Adipocyte (in vitro differentiated cells): Measurements from ENCODE around the gene GALK2.
A peak's percentile ranks its signal among the peaks of the same experiment; 100 is the strongest.
"Not testable (repeated sequence)": the region's sequence is repeated elsewhere in the genome, so short reads cannot be mapped to it uniquely, and the experiment has no call there.

ENCODE experiments used
- DNase-seq: peaks from one replicate; pipeline ENCODE4 v3.0.0-alpha.2; 2015; ENCODE audit warnings: low read depth
- H3K27me3 ChIP-seq: replicated peaks from 2 replicates; pipeline ENCODE4 v1.7.0; 2013; ENCODE audit warnings: mild to moderate bottlenecking, low read length, moderate library complexity; ENCODE audit not compliant: control insufficient read depth, insufficient read depth
- H3K36me3 ChIP-seq: 2 replicates; pipeline ENCODE4 v1.7.0; 2013; ENCODE audit warnings: low read length, mild to moderate bottlenecking, moderate library complexity; ENCODE audit not compliant: control insufficient read depth, insufficient read depth, severe bottlenecking
- H3K4me1 ChIP-seq: 2 replicates; pipeline ENCODE4 v1.7.0; 2013; ENCODE audit warnings: mild to moderate bottlenecking, low read length, moderate library complexity; ENCODE audit not compliant: control insufficient read depth, insufficient read depth
- H3K4me3 ChIP-seq: 2 replicates; pipeline ENCODE4 v1.7.0; 2013; ENCODE audit warnings: mild to moderate bottlenecking, low read length, moderate library complexity
- H3K9ac ChIP-seq: 2 replicates; pipeline ENCODE4 v1.7.0; 2013; ENCODE audit warnings: mild to moderate bottlenecking, low read length, moderate library complexity
- H3K9me3 ChIP-seq: 2 replicates; pipeline ENCODE4 v1.7.0; 2013; ENCODE audit warnings: mild to moderate bottlenecking, low read length, moderate library complexity; ENCODE audit not compliant: control insufficient read depth

The GALK2 gene

DNA sequence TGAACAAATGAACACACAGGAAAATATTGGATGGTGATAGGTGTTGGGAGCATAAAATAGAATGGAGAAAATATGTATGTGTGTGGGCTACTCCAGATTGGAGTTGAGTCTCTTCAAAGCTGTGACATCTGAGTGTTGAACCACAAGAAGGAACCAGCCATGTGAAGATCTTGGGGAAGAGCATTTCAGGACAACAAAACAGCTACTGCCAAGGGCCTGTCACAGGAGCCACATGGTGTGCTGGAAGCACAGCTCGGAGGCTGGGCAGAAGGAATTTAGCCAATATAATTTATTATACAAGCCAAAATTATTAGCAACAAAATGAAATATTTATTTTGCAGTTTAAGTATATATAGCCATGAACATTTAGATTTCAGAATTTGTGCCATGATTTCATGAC lies 144.7 kb downstream of the GALK2 start:
- no peak overlapping the region for H3K9ac ChIP-seq
- H3K9me3 ChIP-seq, result no peaks in the 10 kb centered on the region
- no peak for DNase-seq
- no peak overlapping the region for H3K4me3 ChIP-seq
- no peaks in the 10 kb centered on the region for H3K27me3 ChIP-seq
- peaks cover 9% of the 10 kb centered on the region for H3K36me3 ChIP-seq
- peaks cover 21% of the 10 kb centered on the region for H3K4me1 ChIP-seq

GRCh38 chr15:49315391-49315823 lies 145.4 kb downstream of the GALK2 start:
- Histone ChIP-seq H3K36me3 (peaks cover 9% of the 10 kb centered on the region), H3K9me3 (no peaks in the 10 kb centered on the region), H3K4me3 (no peak overlapping the region), H3K27me3 (no peaks in the 10 kb centered on the region), H3K9ac (no peak overlapping the region), H3K4me1 (peaks cover 27% of the 10 kb centered on the region)
- DNase-seq, result no peak

DNA sequence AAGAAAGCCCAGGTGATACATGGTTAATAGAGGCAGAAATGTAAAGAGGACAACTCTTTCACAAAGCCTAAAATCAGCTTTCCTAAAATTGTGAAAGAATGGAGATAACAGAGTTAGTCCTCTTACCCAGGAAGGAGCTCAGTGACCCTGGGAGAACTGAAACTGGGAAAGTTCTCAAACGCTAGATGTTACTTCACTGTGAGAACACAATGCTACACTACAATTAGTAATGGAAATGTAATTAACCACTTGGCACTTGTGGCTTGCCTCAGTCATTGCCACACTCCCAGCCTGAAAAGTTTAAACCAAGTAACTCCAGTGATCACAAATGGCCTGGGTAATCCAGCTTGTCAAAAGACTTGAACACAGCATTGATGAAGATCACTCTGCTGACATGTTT lies 150.3 kb downstream of the GALK2 start:
- Histone ChIP-seq H3K36me3 (peaks cover 16% of the 10 kb centered on the region), H3K9ac (no peak overlapping the region), H3K9me3 (no peaks in the 10 kb centered on the region), H3K4me3 (no peak overlapping the region), H3K4me1 (peaks cover 10% of the 10 kb centered on the region), H3K27me3 (no peaks in the 10 kb centered on the region)
- no peak for DNase-seq

- Histone ChIP-seq H3K9me3 (no peaks in the 10 kb centered on the region), H3K4me1 (peaks cover 6% of the 10 kb centered on the region), H3K9ac (no peak overlapping the region), H3K36me3 (peaks cover 16% of the 10 kb centered on the region), H3K27me3 (no peaks in the 10 kb centered on the region), H3K4me3 (no peak overlapping the region)
- DNase-seq, result no peak
Observed at GRCh38 chr15:49323207-49323606, 153.2 kb downstream of the GALK2 start.

- Histone ChIP-seq H3K36me3 (peaks cover 6% of the 10 kb centered on the region), H3K9ac (no peak overlapping the region), H3K4me3 (no peak overlapping the region), H3K9me3 (no peaks in the 10 kb centered on the region), H3K4me1 (no peaks in the 10 kb centered on the region), H3K27me3 (no peaks in the 10 kb centered on the region)
- no peak for DNase-seq
Observed at GRCh38 chr15:49327927-49328326, 157.9 kb downstream of the GALK2 start.

DNA sequence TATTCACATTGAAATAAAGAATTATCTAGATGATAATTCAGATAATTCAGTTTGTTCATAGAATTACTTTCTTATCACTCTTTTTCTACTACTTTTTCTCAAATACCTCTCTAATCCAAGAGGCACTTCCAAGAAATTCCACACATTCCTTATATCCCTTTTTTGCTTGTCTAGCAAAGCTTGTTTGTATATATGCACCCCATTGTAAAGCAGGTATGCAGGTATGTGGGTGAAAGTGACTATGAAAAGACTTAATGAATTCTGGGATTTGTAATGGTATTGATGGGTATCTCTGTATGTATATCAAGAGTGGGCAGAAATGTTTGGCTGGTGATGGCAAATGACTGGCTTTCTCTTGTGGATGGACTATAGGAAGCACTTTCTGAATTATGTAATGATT lies 158.9 kb downstream of the GALK2 start:
- Histone ChIP-seq H3K9me3 (no peaks in the 10 kb centered on the region), H3K4me3 (no peak overlapping the region), H3K36me3 (peaks cover 6% of the 10 kb centered on the region), H3K9ac (no peak overlapping the region), H3K4me1 (no peaks in the 10 kb centered on the region), H3K27me3 (no peaks in the 10 kb centered on the region)
- no peak for DNase-seq

DNA sequence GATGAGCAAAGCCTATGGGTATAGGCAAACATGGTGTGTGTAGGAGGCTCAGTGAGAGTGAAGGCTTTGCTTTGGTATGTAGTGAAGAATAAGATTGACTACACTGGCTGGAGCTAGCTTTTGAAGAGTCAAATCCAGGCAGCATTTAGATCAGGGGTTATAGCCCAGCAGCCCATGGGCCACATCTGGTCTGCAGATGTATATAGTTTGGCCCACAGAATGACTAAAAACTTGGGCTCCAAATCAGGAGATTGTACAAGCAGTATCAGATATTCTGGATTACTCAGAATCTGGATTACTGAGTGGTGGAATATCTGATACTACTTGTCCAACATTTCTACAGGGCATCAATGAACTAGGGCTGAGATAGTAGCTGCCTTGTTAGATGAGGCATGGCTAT lies 160.1 kb downstream of the GALK2 start:
- Histone ChIP-seq H3K4me1 (no peaks in the 10 kb centered on the region), H3K9ac (no peak overlapping the region), H3K27me3 (no peaks in the 10 kb centered on the region), H3K9me3 (no peaks in the 10 kb centered on the region), H3K36me3 (peaks cover 6% of the 10 kb centered on the region), H3K4me3 (no peak overlapping the region)
- no peak for DNase-seq

DNA sequence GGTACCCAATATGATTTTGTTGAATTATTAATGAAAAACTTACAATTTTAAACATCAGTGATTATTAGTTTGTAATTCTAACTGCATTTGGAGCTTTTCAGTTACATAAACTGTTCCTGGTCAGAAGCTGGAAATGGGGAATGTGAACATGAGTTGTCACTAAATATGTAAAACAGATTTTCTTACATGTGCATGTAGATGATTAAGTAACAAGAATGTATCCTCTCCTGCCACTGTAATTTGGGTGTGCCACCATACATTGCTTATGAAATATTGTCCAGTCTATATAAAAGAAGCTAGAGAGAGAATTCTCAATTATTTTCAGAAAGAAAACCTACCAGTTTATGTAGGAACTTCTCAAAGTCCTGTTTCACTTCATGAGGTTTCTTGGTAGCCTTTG lies 161.4 kb downstream of the GALK2 start:
- Histone ChIP-seq H3K9me3 (no peaks in the 10 kb centered on the region), H3K27me3 (no peaks in the 10 kb centered on the region), H3K4me1 (peaks cover 5% of the 10 kb centered on the region), H3K4me3 (no peak overlapping the region), H3K9ac (no peak overlapping the region), H3K36me3 (peaks cover 6% of the 10 kb centered on the region)
- DNase-seq, result peak; percentile 6

DNA sequence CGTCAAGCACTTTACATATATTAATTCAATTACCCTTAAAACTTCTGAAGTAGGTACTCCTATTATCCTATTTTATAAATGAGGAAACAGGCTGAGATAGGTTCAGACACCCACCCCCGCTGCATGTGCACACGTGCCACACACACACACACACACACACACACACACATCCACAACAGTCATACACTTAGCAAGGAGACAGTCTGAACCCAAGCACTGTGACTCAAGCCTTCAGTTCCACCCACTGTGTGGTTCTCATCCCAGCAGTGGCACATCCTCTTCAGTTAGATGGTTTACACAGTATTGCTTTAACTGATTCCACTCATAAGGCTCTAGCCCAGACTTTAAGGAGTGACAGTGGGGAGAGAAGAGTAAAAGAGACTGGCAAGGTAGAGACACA lies 161.9 kb downstream of the GALK2 start:
- H3K9me3 ChIP-seq, result no peaks in the 10 kb centered on the region
- H3K4me3 ChIP-seq, result no peak overlapping the region
- no peak for DNase-seq
- H3K36me3 ChIP-seq, result peaks cover 6% of the 10 kb centered on the region
- peaks cover 5% of the 10 kb centered on the region for H3K4me1 ChIP-seq
- H3K9ac ChIP-seq, result no peak overlapping the region
- no peaks in the 10 kb centered on the region for H3K27me3 ChIP-seq

DNA sequence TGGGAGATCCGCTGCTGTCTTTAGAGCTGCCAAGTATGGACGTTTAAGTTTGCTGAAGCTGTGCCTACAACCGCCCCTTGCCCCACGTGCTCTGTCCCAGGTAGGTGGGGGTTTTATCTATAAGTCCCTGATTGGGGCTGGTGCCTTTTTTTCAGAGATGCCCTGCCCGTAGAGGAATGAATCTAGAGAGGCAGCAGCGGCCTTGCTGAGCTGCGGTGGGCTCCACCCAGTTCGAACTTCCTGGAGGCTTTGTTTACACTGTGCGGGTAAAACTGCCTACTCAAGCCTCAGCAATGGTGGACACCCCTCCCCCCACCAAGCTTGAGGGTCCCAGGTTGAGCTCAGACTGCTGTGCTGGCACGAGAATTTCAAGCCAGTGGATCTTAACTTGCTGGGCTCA lies 169.6 kb downstream of the GALK2 start:
- H3K36me3 ChIP-seq, result no peaks in the 10 kb centered on the region
- DNase-seq, result no peak
- no peak overlapping the region for H3K4me3 ChIP-seq
- peaks cover 9% of the 10 kb centered on the region for H3K4me1 ChIP-seq
- peaks cover 23% of the 10 kb centered on the region for H3K9me3 ChIP-seq
- H3K9ac ChIP-seq, result no peak overlapping the region
- no peaks in the 10 kb centered on the region for H3K27me3 ChIP-seq

- DNase-seq, result no peak
- H3K36me3 ChIP-seq, result no peaks in the 10 kb centered on the region
- H3K27me3 ChIP-seq, result no peaks in the 10 kb centered on the region
- H3K4me3 ChIP-seq, result no peak overlapping the region
- H3K9ac ChIP-seq, result no peak overlapping the region
- H3K9me3 ChIP-seq, result peaks cover 23% of the 10 kb centered on the region
- peaks cover 4% of the 10 kb centered on the region for H3K4me1 ChIP-seq
Observed at GRCh38 chr15:49343546-49343945, 173.5 kb downstream of the GALK2 start.

DNA sequence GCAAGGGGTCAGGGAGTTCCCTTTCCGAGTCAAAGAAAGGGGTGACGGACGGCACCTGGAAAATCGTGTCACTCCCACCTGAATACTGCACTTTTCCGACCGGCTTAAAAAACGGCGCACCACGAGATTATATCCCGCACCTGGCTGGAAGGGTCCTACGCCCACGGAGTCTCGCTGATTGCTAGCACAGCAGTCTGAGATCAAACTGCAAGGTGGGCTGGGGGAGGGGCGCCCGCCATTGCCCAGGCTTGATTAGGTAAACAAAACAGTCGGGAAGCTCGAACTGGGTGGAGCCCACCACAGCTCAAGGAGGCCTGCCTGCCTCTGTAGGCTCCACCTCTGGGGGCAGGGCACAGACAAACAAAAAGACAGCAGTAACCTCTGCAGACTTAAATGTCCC lies 184.4 kb downstream of the GALK2 start:
- H3K36me3 ChIP-seq, H3K4me3 ChIP-seq, H3K9ac ChIP-seq, H3K9me3 ChIP-seq, H3K4me1 ChIP-seq, DNase-seq, H3K27me3 ChIP-seq: not testable (repeated sequence)
